ENCODE data around the gene BMP10.

BMP10 gene

DNA sequence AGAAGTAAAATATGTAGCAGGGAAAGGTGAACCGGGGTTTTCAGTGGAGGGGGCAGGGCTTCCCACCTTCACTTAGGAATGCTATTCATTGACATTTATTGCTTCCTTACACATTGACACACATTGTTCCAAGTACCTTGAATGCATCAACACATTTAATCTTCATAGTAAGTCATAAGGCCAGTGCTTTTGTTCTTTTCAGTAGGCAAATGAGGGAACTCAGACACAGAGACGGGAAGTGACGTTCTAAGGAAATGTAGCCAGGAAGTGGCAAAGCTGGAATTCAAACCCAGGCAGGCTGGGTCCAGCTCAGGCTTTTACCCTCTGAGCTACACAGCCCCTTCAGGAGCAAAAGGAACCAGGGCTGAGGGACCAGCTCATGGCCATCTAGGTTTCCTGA, 20.7 kb downstream of the BMP10 start:
- Histone ChIP-seq H3K14ac (ENCODE audit: low read length) (no peak overlapping the region), H2BK15ac (ENCODE audit: low read length) (no peak overlapping the region), H3K23ac (ENCODE audit: low read depth, low read length, poor library complexity) (no peak overlapping the region), H3K4me1 (ENCODE audit: control insufficient read depth in 2 of 2, insufficient read depth in 1 of 2, low read depth in 1 of 2, low read length in 2 of 2) (no peaks in the 10 kb centered on the region), H2AK5ac (ENCODE audit: low read depth, low read length) (no peak overlapping the region), H3K27ac (replicated peaks; ENCODE audit: low read length) (no peak overlapping the region), H3K18ac (ENCODE audit: low read length) (no peak overlapping the region), H3K4me3 (ENCODE audit: low read length in 2 of 2) (no peak overlapping the region), H2BK5ac (ENCODE audit: low read length) (no peak overlapping the region), H4K8ac (ENCODE audit: low read depth, low read length) (no peak overlapping the region), H2BK12ac (ENCODE audit: low read length) (no peak overlapping the region), H3K4me2 (ENCODE audit: insufficient read depth, low read length, poor library complexity, severe bottlenecking) (no peak overlapping the region), H3K9me3 (replicated peaks in 1 of 2; ENCODE audit: control insufficient read depth in 2 of 2, insufficient read depth in 1 of 2, low read depth in 1 of 2, low read length in 2 of 2) (no peaks in the 10 kb centered on the region), H3K4ac (ENCODE audit: low read length) (no peak overlapping the region), H2AFZ (ENCODE audit: low read length) (no peak overlapping the region), H3K9ac (ENCODE audit: low read depth, low read length, poor library complexity) (no peak overlapping the region), H2BK120ac (ENCODE audit: low read depth, low read length) (no peak overlapping the region), H3K27me3 (ENCODE audit: control insufficient read depth in 3 of 3, insufficient read depth in 3 of 3, low read depth in 1 of 3, low read length in 3 of 3) (no peaks in the 10 kb centered on the region), H3K79me1 (ENCODE audit: low read depth, low read length) (no peaks in the 10 kb centered on the region), H3K36me3 (replicated peaks in 1 of 2; ENCODE audit: control insufficient read depth in 2 of 2, insufficient read depth in 2 of 2, low read length in 2 of 2) (no peaks in the 10 kb centered on the region), H4K91ac (ENCODE audit: low read depth, low read length, poor library complexity) (no peak overlapping the region)
- DNase-seq (ENCODE audit: low spot score), result no peak
- WGBS, 2 donors (ENCODE audit: extremely low coverage in 2 of 2, insufficient read length in 2 of 2, insufficient replicate concordance in 1 of 2), result no CpG with 5 or more reads among the region's 3 CpGs

DNA sequence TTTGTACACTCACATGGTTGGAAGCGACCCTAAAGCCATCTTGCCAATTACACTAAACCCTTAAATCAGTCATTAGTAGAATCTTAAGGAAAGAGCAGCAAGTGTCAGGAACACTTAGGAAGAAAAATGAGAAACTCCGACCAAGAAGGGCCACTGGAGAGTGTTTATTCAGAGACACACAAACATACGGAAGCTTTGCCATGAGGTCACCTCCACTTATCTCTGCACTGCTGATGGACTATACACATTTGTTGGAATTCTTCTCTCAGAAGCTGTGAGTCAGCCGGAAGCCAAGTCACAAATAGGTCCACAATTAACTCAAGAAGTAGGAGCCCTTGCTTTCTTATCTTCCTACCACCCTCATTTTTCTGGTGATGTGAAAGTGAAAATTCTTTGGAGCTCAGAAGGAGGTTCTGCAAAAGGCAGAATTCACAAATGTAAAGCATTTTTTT, 21.6 kb downstream of the BMP10 start:
- Histone ChIP-seq H3K36me3 (replicated peaks in 1 of 2; ENCODE audit: control insufficient read depth in 2 of 2, insufficient read depth in 2 of 2, low read length in 2 of 2) (no peaks in the 10 kb centered on the region), H2BK5ac (ENCODE audit: low read length) (no peak overlapping the region), H2BK15ac (ENCODE audit: low read length) (no peak overlapping the region), H3K27me3 (ENCODE audit: control insufficient read depth in 3 of 3, insufficient read depth in 3 of 3, low read depth in 1 of 3, low read length in 3 of 3) (no peaks in the 10 kb centered on the region), H2AK5ac (ENCODE audit: low read depth, low read length) (no peak overlapping the region), H3K4ac (ENCODE audit: low read length) (no peak overlapping the region), H2BK120ac (ENCODE audit: low read depth, low read length) (no peak overlapping the region), H3K4me2 (ENCODE audit: insufficient read depth, low read length, poor library complexity, severe bottlenecking) (no peak overlapping the region), H3K9ac (ENCODE audit: low read depth, low read length, poor library complexity) (no peak overlapping the region), H3K9me3 (replicated peaks in 1 of 2; ENCODE audit: control insufficient read depth in 2 of 2, insufficient read depth in 1 of 2, low read depth in 1 of 2, low read length in 2 of 2) (no peaks in the 10 kb centered on the region), H2AFZ (ENCODE audit: low read length) (no peak overlapping the region), H3K23ac (ENCODE audit: low read depth, low read length, poor library complexity) (no peak overlapping the region), H4K91ac (ENCODE audit: low read depth, low read length, poor library complexity) (no peak overlapping the region), H2BK12ac (ENCODE audit: low read length) (no peak overlapping the region), H3K14ac (ENCODE audit: low read length) (no peak overlapping the region), H3K79me1 (ENCODE audit: low read depth, low read length) (no peaks in the 10 kb centered on the region), H3K4me3 (ENCODE audit: low read length in 2 of 2) (no peak overlapping the region), H3K18ac (ENCODE audit: low read length) (no peak overlapping the region), H3K27ac (replicated peaks; ENCODE audit: low read length) (no peak overlapping the region), H4K8ac (ENCODE audit: low read depth, low read length) (no peak overlapping the region), H3K4me1 (ENCODE audit: control insufficient read depth in 2 of 2, insufficient read depth in 1 of 2, low read depth in 1 of 2, low read length in 2 of 2) (no peaks in the 10 kb centered on the region)
- WGBS, 2 donors (ENCODE audit: extremely low coverage in 2 of 2, insufficient read length in 2 of 2, insufficient replicate concordance in 1 of 2), result no CpG with 5 or more reads among the region's 4 CpGs
- no peak for DNase-seq (ENCODE audit: low spot score)

DNA sequence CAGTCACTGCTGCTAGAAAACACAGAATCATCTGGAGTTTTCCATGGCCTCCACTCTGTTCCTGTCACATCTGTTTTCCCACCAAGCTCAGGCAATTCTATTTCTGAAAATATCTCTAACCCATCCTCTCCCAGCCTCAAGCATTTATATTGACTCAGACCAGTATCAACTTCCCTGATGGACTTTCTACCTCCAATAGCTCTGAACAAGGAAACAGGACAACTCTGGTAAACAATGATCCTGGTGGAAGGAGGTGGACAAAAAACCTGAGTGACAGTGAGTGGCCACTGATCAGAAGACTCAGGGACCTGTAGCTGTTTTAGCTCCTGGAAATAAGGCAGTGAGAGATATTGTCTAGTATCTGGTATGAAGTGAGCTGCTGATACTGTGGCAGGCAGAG, 23.4 kb downstream of the BMP10 start:
- no peak overlapping the region for H3K9ac ChIP-seq (ENCODE audit: low read depth, low read length, poor library complexity)
- H2BK12ac ChIP-seq (ENCODE audit: low read length), result no peak overlapping the region
- H3K36me3 ChIP-seq (replicated peaks in 1 of 2; ENCODE audit: control insufficient read depth in 2 of 2, insufficient read depth in 2 of 2, low read length in 2 of 2), result no peaks in the 10 kb centered on the region
- H3K4ac ChIP-seq (ENCODE audit: low read length), result no peak overlapping the region
- H3K4me3 ChIP-seq (ENCODE audit: low read length in 2 of 2), result no peak overlapping the region
- no peak overlapping the region for H2BK5ac ChIP-seq (ENCODE audit: low read length)
- no peak overlapping the region for H3K4me2 ChIP-seq (ENCODE audit: insufficient read depth, low read length, poor library complexity, severe bottlenecking)
- H2AK5ac ChIP-seq (ENCODE audit: low read depth, low read length), result no peak overlapping the region
- no peaks in the 10 kb centered on the region for H3K9me3 ChIP-seq (replicated peaks in 1 of 2; ENCODE audit: control insufficient read depth in 2 of 2, insufficient read depth in 1 of 2, low read depth in 1 of 2, low read length in 2 of 2)
- no peak overlapping the region for H3K23ac ChIP-seq (ENCODE audit: low read depth, low read length, poor library complexity)
- H3K27ac ChIP-seq (replicated peaks; ENCODE audit: low read length), result no peak overlapping the region
- no peak overlapping the region for H2AFZ ChIP-seq (ENCODE audit: low read length)
- no peak for DNase-seq (ENCODE audit: low spot score)
- H3K18ac ChIP-seq (ENCODE audit: low read length), result no peak overlapping the region
- no peaks in the 10 kb centered on the region for H3K79me1 ChIP-seq (ENCODE audit: low read depth, low read length)
- H3K27me3 ChIP-seq (ENCODE audit: control insufficient read depth in 3 of 3, insufficient read depth in 3 of 3, low read depth in 1 of 3, low read length in 3 of 3), result no peaks in the 10 kb centered on the region
- H3K14ac ChIP-seq (ENCODE audit: low read length), result no peak overlapping the region
- no peak overlapping the region for H4K8ac ChIP-seq (ENCODE audit: low read depth, low read length)
- no peak overlapping the region for H2BK15ac ChIP-seq (ENCODE audit: low read length)
- no peaks in the 10 kb centered on the region for H3K4me1 ChIP-seq (ENCODE audit: control insufficient read depth in 2 of 2, insufficient read depth in 1 of 2, low read depth in 1 of 2, low read length in 2 of 2)
- no peak overlapping the region for H4K91ac ChIP-seq (ENCODE audit: low read depth, low read length, poor library complexity)
- H2BK120ac ChIP-seq (ENCODE audit: low read depth, low read length), result no peak overlapping the region

DNA sequence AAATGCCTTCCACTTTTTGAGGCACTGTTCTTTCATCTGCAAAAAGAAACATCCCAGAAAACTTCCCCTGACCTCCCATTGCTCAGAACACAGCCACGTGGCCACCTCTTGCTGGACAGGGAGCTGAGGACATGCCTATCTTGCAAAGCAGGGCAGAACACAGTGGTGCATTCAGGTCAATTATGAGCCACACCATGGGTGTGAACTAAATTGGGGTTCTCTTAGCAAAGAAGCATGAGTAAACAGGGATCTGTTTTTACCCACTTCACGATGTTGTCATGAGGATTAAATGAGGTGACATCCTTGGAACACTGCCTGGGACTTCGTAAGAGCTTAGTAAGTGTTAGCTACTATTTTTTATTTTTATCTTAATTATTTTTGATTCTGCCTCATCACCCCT, 25.1 kb downstream of the BMP10 start:
- Histone ChIP-seq H3K9me3 (replicated peaks in 1 of 2; ENCODE audit: control insufficient read depth in 2 of 2, insufficient read depth in 1 of 2, low read depth in 1 of 2, low read length in 2 of 2) (no peaks in the 10 kb centered on the region), H2BK5ac (ENCODE audit: low read length) (no peak overlapping the region), H3K4me1 (ENCODE audit: control insufficient read depth in 2 of 2, insufficient read depth in 1 of 2, low read depth in 1 of 2, low read length in 2 of 2) (no peaks in the 10 kb centered on the region), H3K4ac (ENCODE audit: low read length) (no peak overlapping the region), H3K4me3 (ENCODE audit: low read length in 2 of 2) (no peak overlapping the region), H4K8ac (ENCODE audit: low read depth, low read length) (no peak overlapping the region), H4K91ac (ENCODE audit: low read depth, low read length, poor library complexity) (no peak overlapping the region), H2BK120ac (ENCODE audit: low read depth, low read length) (no peak overlapping the region), H2AFZ (ENCODE audit: low read length) (no peak overlapping the region), H3K23ac (ENCODE audit: low read depth, low read length, poor library complexity) (no peak overlapping the region), H3K27ac (replicated peaks; ENCODE audit: low read length) (no peak overlapping the region), H2BK12ac (ENCODE audit: low read length) (no peak overlapping the region), H3K36me3 (replicated peaks in 1 of 2; ENCODE audit: control insufficient read depth in 2 of 2, insufficient read depth in 2 of 2, low read length in 2 of 2) (no peaks in the 10 kb centered on the region), H3K79me1 (ENCODE audit: low read depth, low read length) (no peaks in the 10 kb centered on the region), H3K14ac (ENCODE audit: low read length) (no peak overlapping the region), H2BK15ac (ENCODE audit: low read length) (no peak overlapping the region), H3K4me2 (ENCODE audit: insufficient read depth, low read length, poor library complexity, severe bottlenecking) (no peak overlapping the region), H3K27me3 (ENCODE audit: control insufficient read depth in 3 of 3, insufficient read depth in 3 of 3, low read depth in 1 of 3, low read length in 3 of 3) (no peaks in the 10 kb centered on the region), H2AK5ac (ENCODE audit: low read depth, low read length) (no peak overlapping the region), H3K18ac (ENCODE audit: low read length) (no peak overlapping the region), H3K9ac (ENCODE audit: low read depth, low read length, poor library complexity) (no peak overlapping the region)
- no peak for DNase-seq (ENCODE audit: low spot score)
- WGBS, 2 donors (ENCODE audit: extremely low coverage in 2 of 2, insufficient read length in 2 of 2, insufficient replicate concordance in 1 of 2), result no CpG with 5 or more reads among the region's 3 CpGs
